ENCODE data around the gene NTM.

DNA sequence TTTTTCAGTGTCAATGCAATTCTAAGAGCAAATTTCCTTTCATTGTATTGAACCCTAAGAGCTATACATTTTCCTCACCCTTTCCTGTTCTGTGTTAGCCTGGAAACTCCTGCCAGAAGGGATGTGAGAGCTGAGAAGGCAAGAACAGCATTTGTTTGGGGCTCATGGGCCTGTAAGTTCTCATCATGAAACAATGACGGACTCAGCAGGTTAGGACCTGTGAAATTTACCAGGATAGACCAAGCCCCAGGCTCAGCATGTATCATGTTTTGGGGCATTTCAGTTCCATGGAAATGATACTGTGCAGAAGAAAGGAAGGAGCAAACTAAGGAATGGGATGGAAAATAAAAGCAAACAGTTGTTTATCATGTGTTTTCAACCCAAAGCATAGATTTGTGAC is 41.6 kb downstream of the NTM start:
- TF ChIP-seq CTCF (IDR thresholded peaks at IDR 0.05) (no peak), POLR2A (IDR thresholded peaks at IDR 0.05) (no peak), EP300 (IDR thresholded peaks at IDR 0.05) (no peak)
